Measurements from ENCODE around the gene FFAR3. TPM values are rescaled to one million over a fixed set of nuclear protein-coding genes. Genes with fewer than 3 reads are reported as not detected.

Gene FFAR3
- total and polyA plus RNA-seq, 2 of the 13 experiments (the other 11 are each of a cell fraction or from before 2014, with no cell fraction given), result not detected

GRCh38 chr19:35395382-35396199 is 37.3 kb downstream of the FFAR3 start (continued):
- TF ChIP-seq ZNF318 (CRISPR knock-in tag; IDR thresholded peaks at IDR 0.05) (no peak), KLF9 (CRISPR knock-in tag; IDR thresholded peaks at IDR 0.05; ENCODE audit: low read depth) (no peak), DMAP1 (CRISPR knock-in tag; IDR thresholded peaks at IDR 0.05) (no peak), ZNF790 (CRISPR knock-in tag; IDR thresholded peaks at IDR 0.05; ENCODE audit: borderline replicate concordance) (no peak), ETV5 (CRISPR knock-in tag; IDR thresholded peaks at IDR 0.05; ENCODE audit: borderline replicate concordance) (peak; percentile 76; the same call in 1 of the 2 replicates), ATF2 (CRISPR knock-in tag; IDR thresholded peaks at IDR 0.05) (no peak), SIN3B (IDR thresholded peaks at IDR 0.05; ENCODE audit: low read length) (no peak), STAT5B (CRISPR knock-in tag; IDR thresholded peaks at IDR 0.05) (no peak), FOXC1 (CRISPR knock-in tag; IDR thresholded peaks at IDR 0.05; ENCODE audit: borderline replicate concordance) (no peak), BHLHE40 (IDR thresholded peaks at IDR 0.05; ENCODE audit: low read length) (no peak), ZXDC (CRISPR knock-in tag; IDR thresholded peaks at IDR 0.05) (no peak), ZNF225 (CRISPR knock-in tag; IDR thresholded peaks at IDR 0.05) (no peak), SP1 (IDR thresholded peaks at IDR 0.05) (no peak), SP1 (CRISPR knock-in tag; IDR thresholded peaks at IDR 0.05) (no peak), ZBTB42 (CRISPR knock-in tag; IDR thresholded peaks at IDR 0.05) (no peak), ZBTB39 (CRISPR knock-in tag; IDR thresholded peaks at IDR 0.05) (no peak)
